TTC549 (cell line): Measurements from ENCODE around the gene ZNF195.
"Not testable (repeated sequence)": the region's sequence is repeated elsewhere in the genome, so short reads cannot be mapped to it uniquely, and the experiment has no call there.

Experiments used
- FAIRE-seq: peaks from 2 replicates; lab custom pipeline; 2012; peaks lifted over from hg19 to GRCh38; lab: Jason Lieb, UNC

Gene ZNF195

DNA sequence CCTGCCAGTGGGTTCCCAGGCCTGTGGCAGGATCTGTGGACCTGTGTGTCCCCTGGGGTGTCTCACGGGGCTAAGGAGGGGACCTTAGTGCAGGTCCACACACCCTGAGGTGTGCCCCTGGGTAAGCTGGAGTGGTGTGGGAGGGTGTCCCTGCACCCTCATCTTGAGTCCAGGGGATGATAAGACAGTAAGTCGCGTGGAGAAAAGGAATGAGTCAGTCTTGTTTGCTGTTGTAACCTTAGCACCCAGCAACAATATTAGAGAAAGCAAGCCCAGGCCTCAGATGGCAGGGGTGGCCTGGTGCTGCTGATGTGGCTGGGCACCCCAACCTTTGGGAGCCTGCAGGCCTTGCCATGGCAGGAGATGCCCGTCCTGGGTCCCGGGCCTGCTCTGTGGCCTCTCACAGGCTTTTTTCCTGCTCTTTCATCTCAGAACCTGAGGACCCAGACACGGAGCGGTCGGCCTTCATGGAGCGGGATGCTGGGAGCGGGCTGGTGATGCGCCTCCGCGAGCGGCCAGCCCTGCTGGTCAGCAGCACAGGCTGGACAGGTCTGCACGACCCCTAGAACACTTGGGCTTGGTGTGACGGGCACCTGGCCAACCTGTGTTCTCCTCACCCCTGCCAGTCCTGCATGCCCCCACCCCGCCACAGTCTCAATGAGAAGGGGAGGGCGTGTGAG is 23.4 kb upstream of the ZNF195 start:
- not testable (repeated sequence) for FAIRE-seq

DNA sequence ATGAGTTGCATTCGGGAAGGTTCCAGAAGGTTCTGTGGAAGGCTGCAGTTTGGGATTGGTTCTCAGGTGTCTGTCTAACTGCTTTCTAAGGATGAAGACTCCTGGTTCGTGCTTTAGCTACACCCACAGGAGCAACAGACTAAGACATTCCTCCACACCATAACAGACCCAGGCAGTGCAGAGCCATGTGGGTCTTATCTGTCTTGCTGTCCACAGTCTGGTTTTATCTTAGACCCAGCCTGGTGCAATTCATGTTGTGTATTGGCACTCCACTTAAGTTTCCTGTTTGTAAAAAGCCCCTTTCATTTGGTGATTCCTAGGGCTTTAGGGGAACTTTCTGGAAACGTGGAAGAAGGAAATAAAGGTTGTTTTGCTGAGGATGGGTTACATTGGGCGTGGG is 22.1 kb upstream of the ZNF195 start:
- not testable (repeated sequence) for FAIRE-seq

GRCh38 chr11:3398509-3398908 is 19.6 kb upstream of the ZNF195 start:
- FAIRE-seq: not testable (repeated sequence)

- not testable (repeated sequence) for FAIRE-seq
These were observed 19.2 kb upstream of the ZNF195 start for GRCh38 chr11:3398106-3398505.

- not testable (repeated sequence) for FAIRE-seq
These were observed 18.3 kb upstream of the ZNF195 start for GRCh38 chr11:3397210-3397609.

DNA sequence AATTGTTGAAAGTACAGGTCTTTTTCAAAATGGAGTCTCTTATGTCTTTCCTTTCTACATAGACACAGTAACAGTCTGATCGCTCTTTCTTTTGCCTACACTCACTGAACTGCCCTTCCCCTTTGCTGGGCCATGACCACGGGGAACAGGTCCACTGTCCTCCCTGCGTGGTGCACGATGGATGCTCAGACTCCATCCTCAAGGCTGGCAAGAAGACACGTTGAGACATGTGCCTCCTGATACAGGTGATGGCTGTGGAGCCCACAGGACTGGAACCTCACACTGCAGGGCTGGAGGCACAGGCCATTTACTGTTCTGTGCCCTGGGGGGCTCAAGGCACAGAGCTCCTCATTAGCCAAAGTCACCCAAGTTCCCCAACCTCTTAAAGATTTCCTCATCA is 16.5 kb upstream of the ZNF195 start:
- FAIRE-seq: not testable (repeated sequence)

DNA sequence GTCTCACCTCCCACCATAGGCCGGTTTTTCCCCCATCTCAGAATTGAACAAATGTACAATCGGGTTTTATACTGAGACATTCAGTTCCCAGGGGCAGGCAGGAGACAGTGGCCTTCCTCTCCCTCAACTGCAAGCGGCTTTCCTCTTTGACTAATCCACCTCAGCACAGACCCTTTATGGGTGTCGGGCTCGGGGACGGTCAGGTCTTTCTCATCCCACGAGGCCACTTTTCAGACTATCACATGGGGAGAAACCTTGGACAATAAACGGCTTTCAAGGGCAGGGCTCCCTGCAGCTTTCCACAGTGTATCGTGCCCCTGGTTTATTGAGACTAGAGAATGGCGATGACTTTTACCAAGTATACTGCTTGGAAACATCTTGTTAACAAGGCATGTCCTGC is 16.0 kb upstream of the ZNF195 start:
- not testable (repeated sequence) for FAIRE-seq

GRCh38 chr11:3393450-3393849 is 14.5 kb upstream of the ZNF195 start:
- FAIRE-seq: not testable (repeated sequence)

- no peak for FAIRE-seq
These were observed 3.8 kb upstream of the ZNF195 start for GRCh38 chr11:3382613-3383285.

- FAIRE-seq: no peak
These were observed 2.8 kb upstream of the ZNF195 start for GRCh38 chr11:3381794-3382193.

DNA sequence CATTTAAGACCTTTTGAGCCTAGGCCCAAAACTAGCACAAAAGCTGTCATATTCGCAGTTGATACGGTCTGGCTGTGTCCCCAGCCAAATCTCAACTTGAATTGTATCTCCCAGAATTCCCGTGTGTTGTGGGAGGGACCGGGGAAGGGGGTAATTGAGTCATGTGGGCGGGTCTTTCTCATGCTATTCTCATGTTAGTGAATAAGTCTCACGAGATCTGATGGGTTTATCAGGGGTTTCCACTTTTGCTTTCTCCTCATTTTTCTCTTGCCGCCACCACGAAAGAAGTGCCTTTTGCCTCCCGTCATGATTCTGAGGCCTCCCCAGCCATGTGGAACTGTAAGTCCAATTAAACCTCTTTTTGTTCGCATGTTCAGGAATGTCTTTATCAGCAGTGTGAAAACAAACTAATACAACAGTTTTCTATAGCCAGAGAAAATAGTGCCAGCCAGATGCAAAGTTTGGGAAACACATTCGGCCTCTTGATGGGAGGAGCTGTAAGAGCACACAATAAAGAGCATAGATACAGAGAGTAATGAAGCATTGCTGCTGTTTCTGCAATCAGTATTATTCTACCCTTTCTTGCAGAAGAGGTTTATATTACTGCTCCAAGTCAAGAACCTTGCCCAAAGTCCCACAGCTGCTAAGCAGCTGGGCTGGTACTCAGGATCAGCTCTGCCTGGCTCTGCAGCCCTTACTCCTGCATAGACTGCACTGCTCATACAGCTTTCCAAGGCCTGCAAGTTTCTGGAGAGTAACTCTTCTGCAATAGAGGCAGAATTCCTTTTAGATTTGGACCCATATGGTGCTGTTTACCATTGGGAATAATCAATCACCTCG is 2.0 kb upstream of the ZNF195 start:
- FAIRE-seq: no peak

DNA sequence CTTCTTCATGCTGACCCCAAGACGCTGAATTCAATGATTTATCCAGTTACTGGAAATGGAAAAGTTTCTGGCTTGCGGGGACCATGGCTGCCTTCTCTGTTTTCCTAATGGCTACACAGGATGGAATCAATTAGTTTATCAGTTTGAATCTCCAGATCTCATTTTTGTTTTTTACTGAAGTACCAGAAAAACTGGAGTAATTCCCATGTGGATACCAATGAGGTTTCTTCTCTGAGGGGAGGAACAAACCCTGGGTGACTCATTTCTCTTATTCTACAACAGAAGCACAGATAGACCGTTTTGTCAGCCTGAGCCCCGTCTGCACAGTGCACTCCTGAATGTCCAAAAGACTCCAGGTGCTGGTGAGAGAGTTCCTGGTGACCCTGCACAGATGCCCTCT is 3.4 kb downstream of the ZNF195 start:
- no peak for FAIRE-seq

GRCh38 chr11:3370311-3370870 is 8.6 kb downstream of the ZNF195 start:
- FAIRE-seq: no peak

GRCh38 chr11:3369366-3369765 is 9.6 kb downstream of the ZNF195 start:
- FAIRE-seq: no peak

DNA sequence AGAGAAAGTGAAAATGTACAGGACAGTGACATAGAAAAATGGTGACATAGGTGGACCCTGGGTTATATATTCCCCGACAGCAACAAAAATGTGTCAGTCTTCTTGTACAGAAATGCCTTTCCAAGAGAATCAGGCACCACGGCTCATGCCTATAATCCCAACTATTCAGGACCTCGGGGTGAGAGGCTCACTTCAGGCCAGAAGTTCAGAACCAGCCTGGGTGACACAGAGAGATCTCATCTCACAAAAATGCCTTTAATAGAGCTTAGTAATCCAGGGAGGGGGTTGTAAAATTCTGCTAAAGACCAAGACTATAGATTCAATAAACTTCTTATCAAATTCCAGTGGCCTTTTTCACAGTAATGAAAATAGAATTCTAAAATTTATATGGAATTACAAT is 10.7 kb downstream of the ZNF195 start:
- no peak for FAIRE-seq

DNA sequence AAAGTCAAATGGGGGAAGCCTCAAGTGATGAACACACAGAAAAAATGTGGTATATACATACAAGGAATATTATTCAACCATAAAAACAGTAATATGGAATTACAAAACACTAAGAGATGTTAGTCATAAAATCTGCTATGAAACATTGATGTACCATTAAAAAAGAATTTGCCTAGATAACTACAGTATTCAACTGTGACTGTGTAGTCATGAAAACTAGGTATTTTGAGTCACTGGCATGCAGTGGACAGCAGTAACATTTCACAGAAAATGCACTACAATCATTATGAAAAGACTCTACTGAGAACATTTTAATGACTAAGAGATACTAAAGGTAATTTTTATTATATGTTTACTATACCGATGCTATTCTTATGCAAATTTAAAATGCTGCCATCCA is 11.7 kb downstream of the ZNF195 start:
- no peak for FAIRE-seq

DNA sequence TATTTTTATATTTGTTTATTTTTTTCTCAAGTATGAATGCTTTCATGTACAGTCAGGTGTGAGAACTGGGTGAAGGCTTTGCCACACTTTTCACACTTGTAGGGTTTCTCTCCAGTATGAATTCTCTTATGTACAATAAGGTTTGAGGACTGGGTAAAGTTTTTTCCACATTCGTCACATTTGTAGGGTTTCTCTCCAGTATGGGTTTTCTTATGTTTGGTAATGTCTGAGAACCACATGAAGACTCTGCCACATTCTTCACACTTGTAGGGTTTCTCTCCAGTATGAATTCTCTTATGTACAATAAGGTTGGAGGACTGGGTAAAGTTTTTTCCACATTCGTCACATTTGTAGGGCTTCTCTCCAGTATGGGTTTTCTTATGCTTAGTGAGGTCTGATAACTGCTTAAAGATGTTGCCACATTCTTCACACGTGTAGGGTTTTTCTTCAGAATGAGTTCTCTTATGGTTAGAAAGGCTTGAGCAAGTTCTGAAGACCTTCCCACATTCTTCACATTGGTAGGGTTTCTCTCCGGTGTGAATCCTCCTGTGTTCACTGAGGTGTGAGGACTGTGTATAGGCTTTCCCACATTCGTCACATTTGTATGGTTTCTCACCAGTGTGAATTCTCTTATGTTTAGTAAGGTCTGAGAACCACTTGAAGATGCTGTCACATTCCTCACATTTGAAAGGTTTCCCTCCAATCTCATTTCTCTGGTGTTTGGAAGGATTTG is 19.7 kb downstream of the ZNF195 start:
- FAIRE-seq: no peak

GRCh38 chr11:3357994-3358676 is 20.8 kb downstream of the ZNF195 start:
- FAIRE-seq: no peak

- FAIRE-seq: no peak
These were observed 21.6 kb downstream of the ZNF195 start for GRCh38 chr11:3357302-3357701.

GRCh38 chr11:3356858-3357257 is 22.1 kb downstream of the ZNF195 start:
- FAIRE-seq: no peak

- no peak for FAIRE-seq
These were observed 25.9 kb downstream of the ZNF195 start for GRCh38 chr11:3353066-3353465.

GRCh38 chr11:3347127-3347526 is 31.8 kb downstream of the ZNF195 start:
- FAIRE-seq: no peak
